GM19099 (cell line): Measurements from ENCODE around the gene ACACA.

Experiments used
- POLR2A ChIP-seq: IDR thresholded peaks from 3 replicates; pipeline ENCODE4 v1.6.1; 2011; ENCODE audit warnings: low read depth; ENCODE audit not compliant: insufficient read length; ENCODE audit errors: extremely low read depth

The ACACA gene

DNA sequence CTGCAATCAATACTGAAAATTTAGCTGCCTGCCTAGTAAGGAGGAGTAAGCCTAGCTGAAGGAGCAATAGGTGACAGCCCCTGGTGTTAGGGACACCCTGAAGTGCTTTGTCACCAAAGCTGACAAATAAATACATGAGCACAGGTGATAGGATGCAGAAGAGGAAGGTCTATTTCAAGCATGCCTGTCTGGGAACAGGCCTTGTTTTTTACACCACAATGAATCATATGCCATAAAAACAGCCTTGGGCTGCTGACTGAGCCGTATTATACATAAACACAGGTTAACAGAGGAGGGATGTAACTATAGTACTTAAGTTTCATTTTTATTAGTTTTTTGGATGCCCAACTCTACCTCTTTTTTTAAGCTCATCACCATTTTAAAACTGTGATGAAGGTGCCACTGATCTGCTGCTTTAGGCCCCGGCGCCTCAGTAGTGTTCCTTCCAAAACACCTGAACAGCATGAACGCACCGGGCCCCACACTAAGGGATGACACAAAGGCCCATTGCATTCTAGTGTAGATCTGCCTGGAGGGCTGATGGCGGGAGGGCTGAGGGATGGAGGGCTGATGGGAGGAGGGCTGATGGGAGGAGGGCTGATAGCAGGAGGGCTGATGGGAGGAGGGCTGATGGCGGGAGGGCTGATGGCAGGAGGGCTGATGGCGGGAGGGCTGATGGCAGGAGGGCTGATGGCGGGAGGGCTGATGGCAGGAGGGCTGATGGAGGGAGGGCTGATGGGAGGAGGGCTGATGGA is 307.5 kb downstream of the ACACA start:
- TF ChIP-seq POLR2A = no peak

DNA sequence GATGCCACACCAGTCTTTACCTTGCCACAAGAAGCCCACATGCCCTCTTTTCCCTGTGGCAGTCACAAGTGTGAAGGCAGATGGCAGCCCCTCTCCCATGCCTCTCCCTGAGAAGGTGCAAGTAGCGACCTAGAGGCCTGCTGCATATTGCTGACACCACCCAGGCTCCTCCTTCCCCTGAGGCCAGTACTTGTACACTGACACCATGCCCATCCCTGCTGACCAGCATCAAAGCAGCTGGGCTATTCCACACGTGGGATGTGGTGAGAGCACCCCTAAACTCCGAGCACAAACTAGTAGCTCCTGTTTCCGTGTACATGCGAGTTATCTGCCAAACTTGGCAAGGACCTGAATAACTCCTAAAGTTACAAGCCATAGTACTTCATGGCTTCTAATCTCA is 308.5 kb downstream of the ACACA start:
- no peak for TF ChIP-seq POLR2A

DNA sequence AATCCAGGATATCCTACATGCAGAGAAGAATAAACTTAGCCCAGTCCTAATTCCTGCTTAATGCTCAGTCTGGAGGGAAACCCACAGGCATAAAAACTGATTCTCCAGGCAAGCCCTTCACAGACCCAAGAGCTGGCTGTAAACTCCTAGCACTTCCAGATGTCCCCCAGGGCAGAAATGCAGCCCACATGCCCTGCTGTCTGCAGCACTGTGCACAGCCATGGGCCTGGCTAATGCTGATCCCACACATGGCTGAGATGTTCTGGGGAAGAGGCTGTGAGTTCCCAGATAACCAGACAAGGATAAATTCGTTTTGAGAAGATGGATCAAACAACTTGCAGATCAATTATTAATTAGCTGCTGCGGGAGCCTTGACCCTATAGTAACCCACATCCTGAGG is 309.5 kb downstream of the ACACA start:
- no peak for TF ChIP-seq POLR2A

DNA sequence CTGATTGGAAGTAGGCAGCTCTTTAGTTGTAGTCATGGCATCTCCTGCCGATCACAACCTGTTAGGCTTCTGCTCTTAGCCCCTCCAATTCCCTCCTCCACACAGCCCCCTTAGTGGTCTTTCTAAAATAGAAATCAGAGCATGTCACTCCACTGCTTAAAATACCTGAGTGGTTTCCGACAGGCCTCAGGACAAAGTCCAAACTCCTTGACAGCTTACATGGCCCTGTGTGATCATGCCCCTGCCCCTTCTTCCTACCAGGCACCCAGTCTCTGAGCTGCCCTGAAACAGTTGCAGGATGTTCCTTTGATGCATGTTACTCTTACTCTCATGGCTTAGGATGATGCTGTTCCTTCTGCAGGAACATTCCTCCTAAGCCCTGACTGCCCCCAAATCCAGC is 310.6 kb downstream of the ACACA start:
- TF ChIP-seq POLR2A = no peak

DNA sequence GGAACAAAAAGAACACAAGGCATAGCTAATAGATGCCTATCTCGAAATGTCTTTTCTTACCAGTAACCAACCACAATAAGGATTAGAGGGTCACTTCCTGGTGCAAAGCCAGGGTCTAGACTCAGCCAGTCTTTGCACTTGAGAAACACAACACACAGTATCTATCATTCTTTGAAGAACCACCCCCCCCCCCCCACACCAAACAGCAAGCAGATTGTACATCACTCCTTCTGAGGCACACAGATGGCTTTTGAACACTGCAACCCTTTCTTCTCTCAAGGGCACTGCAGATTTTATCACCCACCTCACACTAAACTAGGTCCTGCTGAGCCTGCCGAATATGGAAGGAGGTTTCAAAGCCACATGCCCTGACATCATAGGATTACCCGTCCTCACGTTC is 312.2 kb downstream of the ACACA start:
- TF ChIP-seq POLR2A = no peak

DNA sequence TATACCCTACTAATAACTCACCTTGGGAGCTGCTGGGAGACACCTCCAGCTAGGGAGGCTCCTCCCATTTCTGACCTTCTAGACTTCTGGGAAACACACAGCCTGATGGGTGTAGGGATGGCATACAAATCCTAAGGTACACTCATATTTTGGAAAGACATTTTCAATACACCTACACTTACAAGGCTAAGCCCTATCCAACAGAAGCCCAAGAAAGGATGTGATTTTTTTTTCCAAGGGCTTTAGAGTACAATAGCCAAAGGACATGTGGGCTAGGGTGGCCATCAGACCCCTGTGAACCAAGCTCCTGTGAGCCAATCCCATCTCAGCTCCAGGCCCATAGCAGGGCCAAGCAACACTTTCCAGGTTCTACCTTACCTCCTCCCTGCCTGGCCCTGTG is 313.9 kb downstream of the ACACA start:
- TF ChIP-seq POLR2A = no peak

DNA sequence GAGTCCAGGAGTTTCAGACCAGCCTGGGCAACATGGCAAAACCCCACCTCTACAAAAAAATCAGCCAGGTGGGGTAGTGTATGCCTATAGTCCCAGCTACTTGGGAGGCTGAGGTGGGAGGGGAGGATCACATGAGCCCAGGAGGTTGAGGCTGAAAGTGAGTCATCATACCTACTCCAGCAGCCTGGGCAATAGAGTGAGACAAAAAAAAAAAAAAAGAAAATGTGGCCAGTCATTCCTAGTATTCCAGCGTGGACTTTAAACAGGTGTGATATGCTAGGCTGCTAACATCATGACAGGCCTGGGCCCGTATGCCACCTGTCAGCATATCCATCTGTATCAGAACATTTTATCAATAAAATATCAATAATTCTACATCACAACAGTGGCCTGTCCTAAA is 314.6 kb downstream of the ACACA start:
- TF ChIP-seq POLR2A = no peak

DNA sequence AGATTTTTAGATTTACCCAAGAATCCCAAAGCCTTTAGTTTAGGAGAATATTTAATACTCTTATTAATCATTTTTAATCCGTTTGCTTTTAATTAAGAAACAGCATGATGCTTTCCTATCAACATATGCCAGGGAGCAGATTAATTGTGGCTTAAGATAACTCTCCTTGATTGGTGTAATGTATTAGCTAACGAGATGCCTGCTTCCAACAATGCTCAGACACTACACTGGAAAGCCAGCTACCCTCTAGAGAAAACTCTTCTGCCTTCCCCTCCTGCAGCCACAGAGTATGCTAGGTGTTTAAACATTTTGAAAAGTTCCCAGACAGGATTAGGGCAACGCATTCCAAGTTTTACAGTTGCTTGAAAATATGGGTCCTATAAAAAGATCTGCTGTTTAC is 315.7 kb downstream of the ACACA start:
- TF ChIP-seq POLR2A = no peak

DNA sequence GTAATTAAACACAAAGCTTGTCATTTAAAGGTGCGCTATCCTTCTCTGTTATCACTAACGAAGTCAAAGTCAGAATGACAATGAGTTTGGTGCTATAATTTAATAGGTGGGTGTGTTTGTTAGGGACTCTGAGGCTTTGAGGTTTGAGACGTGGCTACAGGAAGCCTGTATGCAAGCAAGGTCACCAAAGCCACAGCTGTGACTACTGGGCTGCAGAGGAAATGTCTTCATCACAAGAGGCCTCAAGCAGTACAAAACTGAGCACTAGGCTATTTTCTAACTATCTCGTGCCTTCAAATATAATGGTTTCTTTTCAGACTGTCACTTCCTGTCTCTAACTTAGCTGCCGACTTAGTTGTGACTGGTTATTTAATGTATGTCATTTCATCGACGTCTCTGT is 316.7 kb downstream of the ACACA start:
- TF ChIP-seq POLR2A = no peak

DNA sequence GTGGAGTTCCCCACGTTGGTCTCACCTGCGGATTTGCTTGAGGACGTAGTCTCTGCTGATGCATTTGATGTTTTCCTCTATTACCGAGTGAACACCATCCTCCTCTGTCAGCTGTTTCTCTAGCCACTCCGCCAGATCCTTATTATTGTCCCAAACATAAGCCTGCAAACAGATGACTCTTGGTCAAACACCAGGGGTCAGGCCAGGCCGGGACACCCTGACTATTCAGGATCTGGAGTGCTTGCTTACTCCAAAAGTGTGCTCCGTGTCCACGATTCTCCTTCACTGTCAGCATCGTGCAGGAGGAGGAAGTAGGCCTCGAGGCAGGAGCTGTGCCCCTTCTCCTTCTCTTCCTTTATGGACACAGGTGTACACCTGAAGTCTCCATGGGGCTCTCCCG is 317.7 kb downstream of the ACACA start:
- TF ChIP-seq POLR2A = no peak

DNA sequence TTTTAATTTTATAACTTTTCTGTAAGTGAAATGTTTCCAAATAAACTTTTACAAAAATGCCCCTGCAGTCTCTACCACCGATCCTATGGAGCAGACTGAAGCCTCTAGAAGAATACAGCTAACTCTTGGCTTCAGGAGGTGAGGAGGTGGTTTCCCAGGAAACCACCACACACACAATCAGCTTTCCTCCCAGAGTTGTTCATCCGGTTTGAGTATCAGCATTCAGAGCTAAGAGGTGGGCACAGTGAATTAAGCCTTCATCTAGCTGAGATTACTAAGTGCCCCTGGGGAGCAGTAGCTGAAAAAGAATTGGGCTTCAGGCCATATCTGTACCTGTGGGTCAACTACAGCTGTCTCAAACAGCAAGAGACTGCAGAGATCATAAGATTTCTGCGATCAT is 318.2 kb downstream of the ACACA start:
- TF ChIP-seq POLR2A = no peak

DNA sequence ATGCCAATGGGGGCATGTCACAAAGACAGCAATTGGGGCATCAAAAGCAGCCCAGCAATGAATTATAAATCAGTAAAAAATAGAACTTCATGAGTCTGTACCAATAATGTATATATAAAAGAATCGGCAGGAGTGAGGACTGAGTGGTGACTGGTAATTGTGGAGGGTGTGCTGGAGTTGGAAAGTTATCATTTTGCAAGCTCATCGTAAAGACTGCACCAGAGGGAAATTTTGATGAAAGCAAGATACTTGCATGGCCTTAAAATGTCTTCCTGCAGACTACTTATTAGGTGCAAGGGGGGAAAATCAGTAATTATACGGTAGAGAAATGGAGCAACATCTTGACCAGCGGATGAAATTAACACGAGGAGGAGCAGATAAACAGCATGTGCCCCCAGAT is 319.0 kb downstream of the ACACA start:
- TF ChIP-seq POLR2A = no peak

DNA sequence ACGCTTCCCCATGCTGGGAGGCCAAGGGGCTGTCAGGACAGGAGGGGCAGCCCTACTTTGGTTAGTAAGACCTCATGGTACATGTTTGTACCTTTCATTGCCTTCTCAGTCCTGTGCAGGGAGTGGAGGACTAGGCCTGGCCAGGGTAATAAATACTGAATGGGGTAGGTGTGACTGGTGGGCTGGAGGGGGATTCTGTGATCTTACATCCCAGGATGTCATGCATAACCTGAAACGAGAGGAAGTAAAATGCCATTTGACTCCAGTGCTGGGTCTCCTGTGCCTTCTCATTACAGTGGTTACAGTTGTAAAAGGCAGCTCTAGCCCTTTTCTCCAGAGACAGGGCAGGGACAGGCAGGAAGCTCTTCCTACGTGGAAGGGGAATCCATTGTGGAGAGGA is 319.7 kb downstream of the ACACA start:
- TF ChIP-seq POLR2A = no peak

DNA sequence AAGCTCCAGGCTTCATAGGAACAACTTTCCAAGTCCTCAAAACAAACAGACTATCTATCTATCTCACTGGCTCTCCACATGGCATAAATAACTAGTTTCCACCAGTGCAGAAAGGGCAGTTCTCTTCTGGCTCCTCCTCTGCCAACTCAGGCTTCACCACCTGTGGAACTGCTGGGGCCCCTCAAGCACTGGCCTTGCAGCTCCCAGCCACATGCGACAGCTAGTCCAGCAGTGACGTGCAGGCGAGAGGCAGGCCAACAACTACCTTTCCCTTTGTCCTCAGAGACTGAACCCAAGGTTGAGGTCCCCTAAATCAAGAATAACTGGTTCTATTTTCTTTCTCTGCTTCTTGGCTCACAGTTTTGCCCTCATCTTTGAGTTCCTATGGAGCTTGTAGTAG is 320.3 kb downstream of the ACACA start:
- TF ChIP-seq POLR2A = no peak

DNA sequence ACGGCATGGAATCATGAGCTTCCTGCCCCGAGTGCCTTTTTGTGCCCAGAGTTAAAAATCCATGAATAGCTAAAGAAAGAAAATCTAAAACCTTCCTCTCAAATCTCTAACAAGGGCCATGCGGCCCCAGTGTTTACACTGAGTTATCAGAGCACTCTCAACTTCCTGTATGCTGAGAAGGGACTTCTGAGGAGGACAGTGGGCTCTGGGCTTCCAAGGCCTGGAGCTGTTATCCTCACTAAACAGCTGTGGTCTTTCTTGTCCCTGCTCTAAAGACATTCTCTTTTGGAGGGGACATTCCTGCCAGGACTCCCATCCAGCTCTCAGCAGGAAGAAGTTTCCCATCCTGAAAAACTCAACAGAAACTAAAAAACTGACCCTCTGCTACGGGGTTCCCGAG is 322.3 kb downstream of the ACACA start:
- TF ChIP-seq POLR2A = no peak

DNA sequence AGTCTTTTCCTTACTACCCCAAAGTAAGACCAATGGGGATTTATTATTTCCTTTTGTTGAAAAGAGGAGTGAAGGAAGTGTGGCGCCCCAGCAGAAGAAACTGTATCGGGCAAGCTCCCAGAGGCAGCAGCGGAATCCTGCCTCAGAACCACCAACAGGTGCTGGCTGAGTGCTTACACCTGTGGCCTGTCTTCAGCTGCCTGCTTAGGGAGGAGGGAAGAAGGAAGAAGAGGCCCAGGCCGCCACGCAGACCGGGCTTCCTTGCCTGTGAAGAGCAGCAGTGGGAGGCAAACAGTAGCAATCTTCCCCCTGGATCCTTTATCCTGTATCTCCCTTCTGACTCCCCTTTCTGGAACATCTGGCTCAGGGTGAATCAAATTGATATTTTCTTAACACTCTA is 323.2 kb downstream of the ACACA start:
- no peak for TF ChIP-seq POLR2A

DNA sequence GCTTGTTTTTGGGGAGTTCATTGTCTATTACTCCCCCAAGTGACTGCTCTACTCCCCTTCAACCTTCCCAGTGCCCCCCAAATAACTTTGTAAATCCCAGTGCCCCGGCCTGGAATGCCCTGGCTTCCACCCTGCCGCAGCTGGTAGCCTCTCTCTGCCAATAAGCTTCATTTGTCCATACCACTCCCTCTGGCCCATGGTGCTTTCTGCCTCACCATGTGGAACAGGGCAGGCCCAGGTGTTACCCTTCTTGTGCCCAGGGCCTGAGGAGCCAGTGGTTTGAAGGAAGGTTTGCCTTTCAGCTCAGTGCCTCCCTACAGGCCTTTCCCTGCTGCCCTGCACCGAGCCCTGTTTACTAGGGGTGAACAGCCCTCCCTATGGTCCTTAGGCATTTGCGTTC is 323.7 kb downstream of the ACACA start:
- TF ChIP-seq POLR2A = no peak

DNA sequence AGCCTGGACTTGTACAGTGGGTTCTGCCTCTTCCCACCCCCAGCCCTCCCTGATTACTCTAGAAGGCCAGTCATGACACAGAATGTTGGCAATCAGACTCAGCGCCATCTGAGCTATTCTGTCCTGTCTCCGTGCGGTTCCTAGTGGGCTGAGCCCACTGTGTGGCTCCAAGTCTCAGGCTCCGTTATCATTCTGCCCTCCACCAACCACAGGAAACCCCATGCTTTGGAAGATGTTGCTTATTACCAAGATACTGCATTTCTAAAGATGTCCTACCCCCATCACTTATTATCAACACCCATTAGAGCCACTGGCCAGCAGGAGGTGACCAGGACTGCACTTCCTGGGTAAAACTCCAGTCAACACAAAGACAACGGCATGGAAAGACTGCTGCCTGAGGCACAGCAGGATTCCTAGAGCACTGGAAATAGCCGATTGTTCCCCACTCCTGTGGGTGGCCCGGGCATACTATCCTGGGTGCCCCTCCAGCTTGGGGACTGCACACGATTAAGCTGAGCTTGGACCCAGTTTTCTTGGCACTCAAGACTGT is 324.2 kb downstream of the ACACA start:
- no peak for TF ChIP-seq POLR2A

DNA sequence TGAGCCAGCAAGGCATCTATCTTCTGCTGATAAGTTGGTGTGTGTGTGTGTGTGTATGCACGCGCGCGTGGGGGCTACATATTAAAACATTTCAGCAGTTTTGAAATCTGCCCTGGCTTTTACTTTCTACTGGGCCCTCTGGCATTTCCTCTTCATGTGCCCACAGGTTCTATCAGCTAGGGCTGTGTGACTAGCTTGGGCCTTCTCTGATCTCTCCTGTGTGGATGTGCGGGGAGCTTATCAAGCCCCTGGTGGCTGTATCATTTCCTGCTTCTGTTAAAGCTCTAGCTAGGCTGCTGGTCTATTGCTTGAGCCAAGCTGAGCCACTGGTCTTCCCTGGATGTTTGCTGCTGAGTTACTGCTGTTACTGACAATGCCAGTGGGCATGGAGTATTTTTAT is 325.3 kb downstream of the ACACA start:
- no peak for TF ChIP-seq POLR2A
